ENCODE measurements around the gene NXF1.
A peak's percentile ranks its signal among the peaks of the same experiment; 100 is the strongest.

DNA sequence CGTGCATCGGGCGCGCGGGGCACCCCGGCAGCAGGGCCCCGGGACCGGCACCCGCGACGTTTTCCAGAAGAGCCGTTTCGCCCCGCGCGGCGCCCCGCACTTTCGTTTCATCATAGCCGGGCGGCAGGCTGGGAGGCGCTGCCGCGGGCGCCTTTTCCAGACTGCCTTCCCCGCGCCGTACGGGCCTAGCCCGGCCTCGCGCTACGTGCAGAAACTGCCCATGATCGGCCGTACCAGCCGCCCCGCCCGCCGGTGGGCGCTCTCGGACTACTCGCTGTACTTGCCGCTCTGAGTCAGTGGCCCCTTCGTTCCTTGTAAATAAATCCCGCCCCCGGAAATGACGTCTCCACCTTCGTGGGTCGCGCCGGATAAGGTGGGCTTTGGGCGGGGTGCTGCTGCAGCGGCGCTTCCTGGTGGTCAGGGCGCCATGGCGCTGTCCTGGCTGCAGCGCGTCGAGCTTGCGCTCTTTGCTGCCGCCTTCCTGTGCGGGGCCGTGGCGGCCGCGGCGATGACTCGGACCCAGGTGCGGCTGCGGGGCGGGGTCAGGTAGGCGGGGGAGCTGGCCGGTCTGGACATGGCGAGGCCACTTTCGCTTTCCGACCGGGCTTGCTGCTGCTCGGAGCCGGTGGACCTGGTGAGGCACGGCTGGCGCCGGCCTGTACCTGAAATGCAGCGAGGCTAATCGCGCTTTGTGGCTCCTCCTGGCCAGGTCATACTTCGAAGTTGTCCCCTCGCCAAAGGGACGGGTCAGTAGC is 18.1 kb downstream of the NXF1 start, which contains the start of gene TMEM179B:
- TF ChIP-seq, protein P1, sequence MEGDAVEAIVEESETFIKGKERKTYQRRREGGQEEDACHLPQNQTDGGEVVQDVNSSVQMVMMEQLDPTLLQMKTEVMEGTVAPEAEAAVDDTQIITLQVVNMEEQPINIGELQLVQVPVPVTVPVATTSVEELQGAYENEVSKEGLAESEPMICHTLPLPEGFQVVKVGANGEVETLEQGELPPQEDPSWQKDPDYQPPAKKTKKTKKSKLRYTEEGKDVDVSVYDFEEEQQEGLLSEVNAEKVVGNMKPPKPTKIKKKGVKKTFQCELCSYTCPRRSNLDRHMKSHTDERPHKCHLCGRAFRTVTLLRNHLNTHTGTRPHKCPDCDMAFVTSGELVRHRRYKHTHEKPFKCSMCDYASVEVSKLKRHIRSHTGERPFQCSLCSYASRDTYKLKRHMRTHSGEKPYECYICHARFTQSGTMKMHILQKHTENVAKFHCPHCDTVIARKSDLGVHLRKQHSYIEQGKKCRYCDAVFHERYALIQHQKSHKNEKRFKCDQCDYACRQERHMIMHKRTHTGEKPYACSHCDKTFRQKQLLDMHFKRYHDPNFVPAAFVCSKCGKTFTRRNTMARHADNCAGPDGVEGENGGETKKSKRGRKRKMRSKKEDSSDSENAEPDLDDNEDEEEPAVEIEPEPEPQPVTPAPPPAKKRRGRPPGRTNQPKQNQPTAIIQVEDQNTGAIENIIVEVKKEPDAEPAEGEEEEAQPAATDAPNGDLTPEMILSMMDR (IDR thresholded peaks at IDR 0.05), result peak; percentile 49
- 0 out of 2 replicates have a peak, but pooled peaks have one; percentile 58 for TF ChIP-seq RCOR1 (IDR thresholded peaks at IDR 0.05; ENCODE audit: low read length)
- TF ChIP-seq, protein P2, sequence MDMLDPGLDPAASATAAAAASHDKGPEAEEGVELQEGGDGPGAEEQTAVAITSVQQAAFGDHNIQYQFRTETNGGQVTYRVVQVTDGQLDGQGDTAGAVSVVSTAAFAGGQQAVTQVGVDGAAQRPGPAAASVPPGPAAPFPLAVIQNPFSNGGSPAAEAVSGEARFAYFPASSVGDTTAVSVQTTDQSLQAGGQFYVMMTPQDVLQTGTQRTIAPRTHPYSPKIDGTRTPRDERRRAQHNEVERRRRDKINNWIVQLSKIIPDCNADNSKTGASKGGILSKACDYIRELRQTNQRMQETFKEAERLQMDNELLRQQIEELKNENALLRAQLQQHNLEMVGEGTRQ (IDR thresholded peaks at IDR 0.05; ENCODE audit: borderline replicate concordance, low read depth, low read length), result no peak
- TF ChIP-seq, protein P3, sequence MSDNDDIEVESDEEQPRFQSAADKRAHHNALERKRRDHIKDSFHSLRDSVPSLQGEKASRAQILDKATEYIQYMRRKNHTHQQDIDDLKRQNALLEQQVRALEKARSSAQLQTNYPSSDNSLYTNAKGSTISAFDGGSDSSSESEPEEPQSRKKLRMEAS (IDR thresholded peaks at IDR 0.05; ENCODE audit: low read depth), result peak; percentile 68
- TF ChIP-seq, protein P4, sequence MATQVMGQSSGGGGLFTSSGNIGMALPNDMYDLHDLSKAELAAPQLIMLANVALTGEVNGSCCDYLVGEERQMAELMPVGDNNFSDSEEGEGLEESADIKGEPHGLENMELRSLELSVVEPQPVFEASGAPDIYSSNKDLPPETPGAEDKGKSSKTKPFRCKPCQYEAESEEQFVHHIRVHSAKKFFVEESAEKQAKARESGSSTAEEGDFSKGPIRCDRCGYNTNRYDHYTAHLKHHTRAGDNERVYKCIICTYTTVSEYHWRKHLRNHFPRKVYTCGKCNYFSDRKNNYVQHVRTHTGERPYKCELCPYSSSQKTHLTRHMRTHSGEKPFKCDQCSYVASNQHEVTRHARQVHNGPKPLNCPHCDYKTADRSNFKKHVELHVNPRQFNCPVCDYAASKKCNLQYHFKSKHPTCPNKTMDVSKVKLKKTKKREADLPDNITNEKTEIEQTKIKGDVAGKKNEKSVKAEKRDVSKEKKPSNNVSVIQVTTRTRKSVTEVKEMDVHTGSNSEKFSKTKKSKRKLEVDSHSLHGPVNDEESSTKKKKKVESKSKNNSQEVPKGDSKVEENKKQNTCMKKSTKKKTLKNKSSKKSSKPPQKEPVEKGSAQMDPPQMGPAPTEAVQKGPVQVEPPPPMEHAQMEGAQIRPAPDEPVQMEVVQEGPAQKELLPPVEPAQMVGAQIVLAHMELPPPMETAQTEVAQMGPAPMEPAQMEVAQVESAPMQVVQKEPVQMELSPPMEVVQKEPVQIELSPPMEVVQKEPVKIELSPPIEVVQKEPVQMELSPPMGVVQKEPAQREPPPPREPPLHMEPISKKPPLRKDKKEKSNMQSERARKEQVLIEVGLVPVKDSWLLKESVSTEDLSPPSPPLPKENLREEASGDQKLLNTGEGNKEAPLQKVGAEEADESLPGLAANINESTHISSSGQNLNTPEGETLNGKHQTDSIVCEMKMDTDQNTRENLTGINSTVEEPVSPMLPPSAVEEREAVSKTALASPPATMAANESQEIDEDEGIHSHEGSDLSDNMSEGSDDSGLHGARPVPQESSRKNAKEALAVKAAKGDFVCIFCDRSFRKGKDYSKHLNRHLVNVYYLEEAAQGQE (IDR thresholded peaks at IDR 0.05; ENCODE audit: low read depth, low read length), result peak; percentile 44; the same call in 1 of the 2 replicates
- TF ChIP-seq RFX5 (IDR thresholded peaks at IDR 0.05; ENCODE audit: low read length), result no peak
- TF ChIP-seq EZH2phosphoT487 (IDR thresholded peaks at IDR 0.05; ENCODE audit: borderline replicate concordance, low read depth), result no peak
- no peak for TF ChIP-seq TEAD4 (IDR thresholded peaks at IDR 0.05; ENCODE audit: borderline replicate concordance, insufficient read depth)
- peak in 1 of 2 experiments; percentile 15; a peak in 1 of 4 replicates for TF ChIP-seq EP300 (IDR thresholded peaks at IDR 0.05; ENCODE audit: borderline replicate concordance in 1 of 2, low read depth in 1 of 2, low read length in 1 of 2)
- TF ChIP-seq MXI1 (IDR thresholded peaks at IDR 0.05; ENCODE audit: low read depth, low read length), result peak; percentile 76
- TF ChIP-seq CHD2 (IDR thresholded peaks at IDR 0.05; ENCODE audit: low read length, partially characterized antibody), result peak; percentile 72
- no peak; the same call in 1 of the 2 replicates for TF ChIP-seq SMC3 (IDR thresholded peaks at IDR 0.05; ENCODE audit: low read depth, low read length)
- TF ChIP-seq SIN3A (IDR thresholded peaks at IDR 0.05; ENCODE audit: borderline replicate concordance, low read depth, low read length), result peak; percentile 91; the same call in 1 of the 2 replicates
- TF ChIP-seq POLR2AphosphoS5 (IDR thresholded peaks at IDR 0.05; ENCODE audit: low read depth, low read length), result peak; percentile 96

Measured in SK-N-SH (cell line).